Measurements from ENCODE around the gene C5AR2. TPM values are rescaled to one million over a fixed set of nuclear protein-coding genes. Genes with fewer than 3 reads are reported as not detected.
"Not testable (repeated sequence)": the region's sequence is repeated elsewhere in the genome, so short reads cannot be mapped to it uniquely, and the experiment has no call there.

The C5AR2 gene
- polyA plus RNA-seq, 4 donors, result 0.20 to 0.64 (median 0.34) TPM

DNA sequence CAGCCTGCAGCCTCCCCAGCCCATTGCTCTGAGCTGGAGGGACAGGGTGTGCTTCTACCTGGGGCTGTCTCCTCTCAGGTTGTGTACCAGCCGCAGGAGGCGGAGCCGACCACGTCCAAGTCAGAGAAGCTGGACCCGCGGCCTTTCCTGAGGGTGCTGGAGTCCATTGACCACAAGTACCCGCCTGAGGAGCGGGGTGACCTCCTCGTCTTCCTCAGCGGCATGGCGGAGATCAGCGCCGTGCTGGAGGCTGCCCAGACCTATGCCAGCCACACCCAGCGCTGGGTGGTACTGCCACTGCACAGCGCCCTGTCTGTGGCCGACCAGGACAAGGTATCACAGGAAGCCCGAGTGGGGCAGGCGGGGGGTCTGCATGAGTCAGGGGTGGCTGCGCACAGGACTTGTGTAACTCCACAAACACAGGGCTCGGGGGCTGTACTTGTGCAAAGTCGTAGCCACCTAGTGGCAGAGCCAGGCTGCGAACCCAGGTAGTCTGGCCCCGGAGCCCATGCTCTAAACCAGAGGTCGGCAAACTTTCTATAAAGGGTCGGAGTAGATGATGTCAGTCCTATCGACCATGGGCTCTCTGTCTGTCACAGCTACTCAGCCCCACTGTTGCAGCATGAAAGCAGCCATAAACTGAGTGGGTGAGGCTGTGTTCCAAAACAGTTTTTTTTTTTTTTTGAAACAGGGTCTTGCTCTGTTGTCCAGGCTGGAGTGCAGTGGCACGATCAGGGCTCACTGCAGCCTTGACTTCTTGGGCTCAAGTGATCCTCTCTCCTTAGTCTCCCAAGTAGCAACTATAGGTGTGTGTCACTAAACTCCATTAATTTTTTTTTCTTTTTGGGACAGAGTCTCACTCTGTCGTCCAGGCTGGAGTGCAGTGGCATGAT is 26.1 kb downstream of the C5AR2 start:
- no peak for DNase-seq (ENCODE audit: low read depth in 4 of 4, low spot score in 3 of 4)

DNA sequence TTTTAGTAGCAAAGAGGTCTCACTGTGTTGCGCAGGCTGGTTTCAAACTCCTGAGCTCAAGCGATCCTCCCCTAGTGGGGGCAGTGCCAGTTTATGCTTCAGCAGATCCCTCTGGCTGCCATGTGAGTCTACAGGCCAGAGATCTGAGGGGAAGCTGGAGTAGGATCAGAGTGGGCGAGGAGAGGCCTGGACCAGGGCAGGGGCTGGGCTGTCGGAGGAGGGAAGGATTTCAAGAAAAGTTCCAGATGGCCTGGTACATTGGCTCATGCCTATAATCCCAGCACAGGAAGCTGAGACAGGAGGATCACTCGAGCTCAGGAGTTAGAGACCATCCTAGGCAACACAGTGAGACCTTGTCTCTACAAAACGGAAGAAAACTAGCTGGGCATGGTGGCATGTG is 27.0 kb downstream of the C5AR2 start:
- no peak for DNase-seq (ENCODE audit: low read depth in 4 of 4, low spot score in 3 of 4)

DNA sequence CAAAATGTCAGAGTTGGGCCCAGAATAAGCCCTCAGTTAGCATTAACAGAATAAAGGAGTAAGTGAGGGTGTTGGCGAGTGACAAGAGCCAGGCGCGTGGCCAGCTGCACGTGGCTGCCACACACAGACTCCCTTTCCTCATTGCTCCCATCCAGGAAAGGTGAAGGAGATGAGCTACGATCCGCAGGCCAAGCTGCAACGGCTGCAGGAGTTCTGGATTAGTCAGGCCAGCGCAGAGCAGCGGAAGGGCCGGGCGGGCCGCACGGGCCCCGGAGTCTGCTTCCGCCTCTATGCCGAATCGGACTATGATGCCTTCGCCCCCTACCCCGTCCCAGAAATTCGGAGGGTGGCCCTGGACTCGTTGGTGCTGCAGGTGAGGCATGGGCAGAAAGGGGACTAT is 30.3 kb downstream of the C5AR2 start:
- DNase-seq (ENCODE audit: low read depth in 4 of 4, low spot score in 3 of 4), result no peak

DNA sequence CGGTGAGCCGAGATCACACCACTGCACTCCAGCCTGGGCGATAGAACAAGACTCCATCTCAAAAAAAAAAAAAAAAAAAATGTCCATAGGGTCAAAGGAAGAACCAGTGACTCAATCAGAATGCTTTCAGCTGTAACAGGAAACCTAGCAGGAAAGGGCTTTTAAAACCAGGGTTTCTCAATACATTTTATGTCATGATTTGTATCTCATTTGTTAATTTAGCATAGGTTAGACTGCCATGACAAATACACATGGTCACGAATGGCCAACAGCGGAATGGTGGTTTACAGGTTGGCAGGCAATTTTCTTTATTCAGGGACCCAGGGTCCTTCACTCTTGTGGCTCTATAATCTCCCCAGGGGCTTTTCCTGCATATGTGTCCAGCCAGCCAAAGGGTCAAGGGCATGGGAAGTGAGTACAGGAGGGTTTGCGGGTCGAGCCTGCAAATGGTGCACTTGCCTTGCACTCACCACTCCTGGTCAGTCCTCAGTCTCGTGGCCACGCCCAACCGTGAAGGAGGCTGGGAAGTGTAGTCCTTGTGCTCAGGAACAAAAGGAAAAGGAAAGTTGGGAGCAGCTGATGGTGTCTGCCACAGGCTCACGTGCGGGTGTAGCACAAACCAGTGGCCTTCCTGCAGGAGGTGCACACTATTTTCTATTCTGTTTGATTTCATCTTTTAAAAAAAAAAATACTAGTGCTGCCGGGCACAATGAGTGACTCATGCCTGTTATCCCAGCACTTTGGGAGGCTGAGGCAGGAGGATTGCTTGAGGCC is 32.0 kb downstream of the C5AR2 start:
- no peak for DNase-seq (ENCODE audit: low read depth in 4 of 4, low spot score in 3 of 4)

DNA sequence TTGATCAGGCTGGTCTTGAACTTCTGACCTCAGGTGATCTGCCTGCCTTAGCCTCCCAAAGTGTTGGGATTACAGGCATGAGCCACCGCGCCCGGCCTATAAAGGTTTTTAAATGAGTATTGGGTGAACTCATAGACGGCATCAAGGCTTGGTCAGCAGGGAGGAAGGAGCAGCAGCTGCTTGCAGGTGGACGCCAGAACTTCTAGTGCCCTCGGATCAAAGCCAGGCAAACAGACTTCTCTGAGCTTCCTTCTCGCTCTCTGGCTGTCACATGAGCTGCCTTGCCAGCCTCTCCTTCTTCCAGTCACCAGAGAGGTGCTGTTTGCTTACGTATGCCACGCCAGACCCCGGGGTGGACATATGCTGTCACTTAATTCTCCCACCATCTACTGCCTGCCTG is 33.5 kb downstream of the C5AR2 start:
- not testable (repeated sequence) for DNase-seq (ENCODE audit: low read depth in 4 of 4, low spot score in 3 of 4)

DNA sequence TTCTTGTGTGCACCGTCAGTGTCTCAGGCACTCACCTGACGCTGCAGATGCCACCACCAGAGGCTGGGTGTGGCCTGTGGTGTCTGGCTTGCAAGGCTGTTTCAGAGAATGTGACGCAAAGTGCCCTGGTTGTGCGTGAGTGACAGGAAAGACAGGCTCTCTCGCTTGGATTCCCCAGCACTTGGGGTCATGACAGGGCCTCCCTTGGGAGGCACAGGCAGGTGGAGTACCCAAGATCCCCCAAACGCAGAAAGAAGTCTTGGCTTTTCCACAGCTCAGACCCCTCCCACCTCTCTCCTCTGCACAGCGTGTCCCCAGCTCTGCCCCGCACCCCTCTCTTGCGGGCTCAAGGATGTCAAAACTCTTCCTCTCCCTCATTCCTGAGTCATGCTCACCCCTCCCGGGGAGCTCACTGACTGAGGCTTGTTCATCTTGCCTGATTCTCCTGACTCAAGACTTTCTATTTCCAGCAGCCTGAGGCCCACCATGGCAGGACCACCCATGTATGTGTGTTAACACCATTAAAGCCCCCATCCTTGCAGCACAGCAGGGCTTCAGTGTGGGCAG is 38.2 kb downstream of the C5AR2 start:
- DNase-seq (ENCODE audit: low read depth in 4 of 4, low spot score in 3 of 4), result no peak

DNA sequence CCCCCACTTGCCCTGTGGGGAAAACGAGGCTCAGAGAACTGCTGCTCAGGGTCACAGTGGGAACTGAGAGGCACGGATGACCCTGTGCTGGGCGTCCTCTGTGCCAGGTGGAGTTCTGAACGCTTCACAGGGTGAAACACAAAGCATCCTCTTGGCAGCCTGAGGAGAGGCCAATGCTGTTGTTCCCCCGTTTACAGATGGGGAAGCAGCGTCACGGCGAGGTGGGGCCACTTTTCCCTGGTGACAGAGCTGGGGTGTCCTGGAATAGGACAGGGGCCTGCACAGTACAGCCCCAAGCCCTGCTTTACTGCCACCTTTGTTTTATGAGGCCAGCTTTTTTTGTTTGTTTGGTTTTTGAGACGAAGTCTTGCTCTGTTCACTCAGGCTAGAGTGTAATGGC is 39.3 kb downstream of the C5AR2 start:
- DNase-seq (ENCODE audit: low read depth in 4 of 4, low spot score in 3 of 4), result no peak

DNA sequence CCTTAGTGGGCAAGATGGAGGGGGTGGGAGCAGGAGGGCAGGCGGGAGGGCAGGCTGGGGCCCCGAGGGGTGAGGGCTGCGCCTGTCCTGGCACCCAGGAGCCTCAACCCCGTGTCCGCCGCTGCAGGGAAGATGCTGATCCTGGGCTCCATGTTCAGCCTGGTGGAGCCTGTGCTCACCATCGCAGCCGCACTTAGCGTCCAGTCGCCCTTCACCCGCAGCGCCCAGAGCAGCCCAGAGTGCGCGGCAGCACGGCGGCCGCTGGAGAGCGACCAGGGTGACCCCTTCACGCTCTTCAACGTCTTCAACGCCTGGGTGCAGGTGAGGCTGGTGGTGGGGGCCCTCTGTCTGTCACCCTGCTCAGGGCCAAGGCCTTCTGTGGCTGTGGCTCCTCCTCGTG is 40.6 kb downstream of the C5AR2 start:
- no peak for DNase-seq (ENCODE audit: low read depth in 4 of 4, low spot score in 3 of 4)

DNA sequence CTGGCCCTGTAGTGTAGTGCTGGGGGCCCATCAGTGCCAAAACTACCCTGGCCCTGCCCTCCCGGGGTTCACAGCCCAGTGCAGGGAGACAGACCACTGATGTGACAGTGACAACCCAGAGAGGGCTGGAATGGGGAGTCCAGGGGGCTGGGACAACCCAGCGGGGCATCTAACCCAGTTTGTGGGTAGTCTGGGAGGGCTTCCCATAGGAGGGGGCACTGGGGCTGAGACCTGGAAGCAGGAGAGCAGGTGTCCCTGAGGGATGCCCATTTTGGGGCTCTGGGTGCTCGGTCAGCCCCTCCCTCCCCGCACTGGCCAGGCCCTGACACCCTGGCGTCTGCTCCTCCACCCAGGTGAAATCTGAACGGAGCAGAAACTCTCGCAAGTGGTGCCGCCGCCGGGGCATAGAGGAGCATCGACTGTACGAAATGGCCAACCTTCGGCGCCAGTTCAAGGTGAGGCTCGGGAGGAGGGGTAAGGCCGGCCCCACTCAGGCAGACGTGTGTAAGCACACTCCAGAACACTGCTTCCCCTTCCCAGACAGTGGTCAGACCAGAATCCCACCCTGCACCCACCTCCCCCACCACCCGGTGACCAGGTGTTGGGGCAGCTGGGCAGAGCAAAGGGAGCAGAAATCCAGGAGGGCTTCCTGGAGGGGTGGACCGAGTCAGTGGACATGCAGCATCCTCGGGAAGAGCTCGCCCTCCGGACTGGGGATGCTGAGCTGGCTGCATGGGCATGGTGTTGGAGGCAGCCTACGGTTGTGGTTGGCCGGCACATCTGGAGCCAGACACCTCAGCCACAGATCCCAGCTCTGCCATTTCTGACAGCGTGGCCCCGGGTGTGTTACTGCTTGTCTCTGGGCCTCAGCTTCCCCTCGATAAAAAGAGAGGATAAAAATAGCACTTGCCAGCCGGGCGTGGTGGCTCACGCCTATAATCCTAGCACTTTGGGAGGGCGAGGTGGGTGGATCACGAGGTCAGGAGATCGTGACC is 41.6 kb downstream of the C5AR2 start:
- no peak for DNase-seq (ENCODE audit: low read depth in 4 of 4, low spot score in 3 of 4)

DNA sequence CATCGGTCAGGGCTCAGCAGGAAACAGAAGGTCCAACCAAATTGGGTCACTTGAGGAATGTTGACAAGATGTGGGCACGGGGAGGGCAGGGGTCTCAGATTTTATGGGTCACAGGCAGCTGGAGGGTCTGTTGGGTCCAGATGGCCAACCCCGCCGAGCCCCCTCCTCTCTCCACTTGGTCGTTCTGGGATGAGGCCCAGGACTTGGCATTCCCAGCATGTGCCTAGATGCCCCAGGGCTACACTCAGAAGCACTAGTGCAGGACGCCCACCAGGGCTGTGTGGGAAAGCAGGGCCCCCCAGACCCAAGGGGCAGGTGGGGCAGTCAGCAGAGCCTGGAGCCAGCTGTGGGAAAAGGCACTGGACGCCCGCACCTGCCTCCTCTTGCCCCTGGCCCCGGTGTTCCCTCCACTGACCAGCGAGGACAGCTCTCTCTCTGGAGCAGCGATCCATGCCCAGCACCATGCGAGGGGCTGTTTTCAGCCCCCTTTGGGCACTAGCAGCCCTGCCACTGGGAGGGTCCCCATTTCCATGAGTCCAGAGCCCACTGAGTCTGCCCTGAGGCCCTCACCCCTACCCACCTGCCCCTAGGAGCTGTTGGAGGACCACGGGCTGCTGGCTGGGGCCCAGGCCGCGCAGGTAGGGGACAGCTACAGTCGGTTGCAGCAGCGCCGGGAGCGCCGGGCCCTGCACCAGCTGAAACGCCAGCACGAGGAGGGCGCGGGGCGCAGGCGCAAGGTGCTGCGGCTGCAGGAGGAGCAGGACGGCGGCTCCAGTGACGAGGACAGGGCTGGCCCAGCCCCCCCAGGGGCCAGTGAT is 43.1 kb downstream of the C5AR2 start:
- DNase-seq (ENCODE audit: low read depth in 4 of 4, low spot score in 3 of 4), result no peak

DNA sequence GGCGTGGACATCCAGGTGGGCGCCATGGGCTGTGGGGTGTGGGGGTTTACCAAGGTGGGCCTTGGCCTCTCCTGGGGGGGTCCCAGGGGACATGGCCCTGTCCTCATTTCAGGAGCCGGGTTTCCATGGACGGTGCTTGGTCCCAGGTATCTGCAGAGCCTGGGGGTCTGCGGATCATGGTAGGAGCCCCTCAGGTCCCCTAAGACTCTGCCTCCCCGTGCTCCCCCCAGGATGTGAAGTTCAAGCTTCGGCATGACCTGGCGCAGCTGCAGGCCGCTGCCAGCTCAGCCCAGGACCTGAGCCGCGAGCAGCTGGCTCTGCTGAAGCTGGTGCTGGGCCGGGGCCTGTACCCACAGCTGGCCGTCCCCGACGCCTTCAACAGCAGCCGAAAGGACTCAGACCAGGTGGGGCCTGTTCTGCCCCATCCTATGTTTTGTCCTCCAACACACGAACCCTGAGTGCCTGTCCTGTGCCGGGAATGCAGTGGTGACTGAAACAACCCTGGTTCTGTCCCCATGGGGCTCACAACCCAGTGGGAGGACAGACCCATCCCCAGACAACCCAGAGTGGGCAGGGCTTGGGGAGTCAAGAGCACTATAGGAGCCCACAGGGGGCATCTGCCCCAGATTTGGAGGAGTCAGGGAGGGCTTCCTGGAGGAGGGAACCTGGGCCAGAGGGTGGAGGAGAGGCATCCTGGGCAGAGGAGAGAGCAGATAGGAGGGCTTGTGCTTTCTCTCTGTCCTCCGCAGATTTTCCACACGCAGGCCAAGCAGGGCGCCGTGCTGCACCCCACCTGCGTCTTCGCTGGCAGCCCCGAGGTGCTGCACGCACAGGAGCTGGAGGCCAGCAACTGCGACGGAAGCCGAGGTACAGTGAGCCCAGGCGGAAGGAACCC is 44.0 kb downstream of the C5AR2 start:
- no peak for DNase-seq (ENCODE audit: low read depth in 4 of 4, low spot score in 3 of 4)

DNA sequence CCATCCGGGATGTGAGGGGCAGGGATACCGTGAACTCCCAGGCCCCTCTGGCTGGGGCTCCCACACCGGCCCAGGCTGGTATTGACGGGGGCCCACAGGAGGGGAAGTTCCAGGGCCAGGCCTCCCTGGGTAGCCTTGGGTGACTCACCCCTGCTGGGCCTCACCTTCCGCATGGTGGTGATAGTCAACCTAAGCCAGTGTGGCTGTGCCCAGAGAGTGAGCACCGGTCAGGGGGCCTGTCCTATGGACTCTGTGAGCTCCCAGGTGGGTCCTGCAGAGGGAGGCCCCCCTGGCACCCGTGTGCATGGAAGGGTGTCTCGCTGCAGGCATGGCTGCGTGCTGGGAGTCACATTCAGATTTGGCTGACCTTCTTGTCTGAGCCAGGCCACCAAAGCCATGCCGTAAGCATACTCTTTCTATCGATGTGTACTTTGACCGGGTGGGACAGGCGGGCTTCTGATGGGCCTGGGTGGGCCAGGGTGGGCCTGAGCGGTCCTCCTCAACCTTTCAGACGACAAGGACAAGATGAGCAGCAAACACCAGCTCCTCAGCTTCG is 44.7 kb downstream of the C5AR2 start:
- DNase-seq (ENCODE audit: low read depth in 4 of 4, low spot score in 3 of 4), result no peak

DNA sequence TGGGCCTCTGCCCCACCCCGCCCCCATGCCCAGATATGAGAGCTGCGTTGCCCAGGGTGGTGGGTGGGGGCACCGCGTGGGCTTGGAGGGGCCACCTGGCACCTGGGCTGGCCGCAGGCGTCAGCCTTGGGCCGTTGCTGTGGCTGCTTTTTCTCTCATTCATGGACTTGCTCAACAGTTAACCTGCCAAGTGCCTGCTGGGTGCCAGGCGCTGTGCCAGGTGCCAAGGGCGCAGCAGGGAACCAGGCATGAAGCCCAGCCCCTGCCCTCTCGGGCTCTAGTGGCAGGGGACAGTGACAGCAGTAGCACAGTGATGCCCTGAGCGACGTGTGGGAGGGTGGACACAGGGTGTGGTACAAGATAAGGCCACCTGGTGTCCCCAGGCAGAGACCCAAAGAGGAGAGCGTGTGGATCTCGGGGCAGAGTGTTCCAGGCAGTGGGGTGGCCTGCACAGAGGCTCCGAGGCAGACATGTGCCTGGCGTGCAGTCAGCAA is 45.3 kb downstream of the C5AR2 start:
- no peak for DNase-seq (ENCODE audit: low read depth in 4 of 4, low spot score in 3 of 4)

DNA sequence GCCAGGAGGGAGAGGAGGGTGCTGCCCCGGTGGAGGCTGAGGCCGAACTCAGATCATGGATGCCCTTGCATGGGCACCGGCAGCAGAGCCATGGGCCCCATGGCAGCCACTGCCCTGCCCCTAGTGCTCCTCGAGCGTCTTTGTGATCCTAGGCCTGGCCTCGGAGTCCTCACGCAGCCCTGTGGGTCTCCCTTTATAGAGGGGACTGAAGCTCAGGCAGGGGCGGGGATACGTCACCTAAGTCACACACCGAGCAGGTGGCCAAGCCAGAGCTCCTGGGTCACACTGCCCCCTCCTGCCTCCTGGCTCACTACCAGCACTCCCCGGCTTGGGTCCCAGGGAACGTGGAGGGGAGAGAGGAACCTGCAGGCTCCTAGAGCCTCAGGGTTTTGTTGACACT is 45.8 kb downstream of the C5AR2 start:
- no peak for DNase-seq (ENCODE audit: low read depth in 4 of 4, low spot score in 3 of 4)

DNA sequence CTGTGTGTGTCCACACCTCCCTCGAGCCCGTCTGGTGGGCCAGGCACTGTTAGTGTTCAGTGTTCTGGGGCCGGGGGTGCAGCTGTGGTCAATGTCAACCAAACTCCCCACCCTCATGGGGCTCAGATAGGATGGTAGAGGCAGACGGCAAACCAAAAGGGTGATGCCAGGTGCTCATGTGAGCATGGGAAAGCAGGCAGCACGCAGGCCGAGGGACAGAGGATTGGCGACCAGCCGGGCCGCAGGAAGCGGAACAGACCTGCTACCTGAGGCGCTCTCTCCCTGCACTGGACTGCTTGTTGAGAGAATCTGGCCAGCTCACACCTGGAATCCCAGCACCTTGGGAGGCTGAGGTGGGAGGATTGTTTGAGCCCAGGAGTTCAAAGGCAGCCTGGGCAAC is 46.3 kb downstream of the C5AR2 start:
- DNase-seq (ENCODE audit: low read depth in 4 of 4, low spot score in 3 of 4), result no peak

DNA sequence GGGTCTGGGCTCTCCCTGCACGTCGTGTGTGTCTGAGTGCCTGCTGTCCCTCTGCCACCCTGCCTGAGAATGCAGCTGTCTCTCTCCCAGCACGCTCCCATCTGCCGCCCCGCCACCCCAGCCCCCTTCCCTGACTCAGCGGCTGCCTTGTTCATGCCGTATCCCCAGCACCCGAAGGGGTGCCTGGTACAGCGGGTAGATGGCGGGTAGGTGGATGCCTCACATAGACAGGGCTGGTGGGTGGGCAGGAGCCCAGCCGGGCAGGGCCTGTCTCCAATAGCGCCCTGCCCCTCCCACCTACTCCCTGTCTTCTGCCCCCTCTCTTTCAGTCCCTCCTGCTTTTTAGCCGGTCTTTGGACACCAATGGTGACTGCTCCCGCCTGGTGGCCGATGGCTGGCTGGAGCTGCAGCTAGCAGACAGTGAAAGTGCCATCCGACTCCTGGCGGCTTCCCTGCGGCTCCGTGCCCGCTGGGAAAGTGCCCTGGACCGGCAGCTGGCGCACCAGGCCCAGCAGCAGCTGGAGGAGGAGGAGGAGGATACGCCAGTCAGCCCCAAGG is 47.5 kb downstream of the C5AR2 start:
- no peak for DNase-seq (ENCODE audit: low read depth in 4 of 4, low spot score in 3 of 4)

DNA sequence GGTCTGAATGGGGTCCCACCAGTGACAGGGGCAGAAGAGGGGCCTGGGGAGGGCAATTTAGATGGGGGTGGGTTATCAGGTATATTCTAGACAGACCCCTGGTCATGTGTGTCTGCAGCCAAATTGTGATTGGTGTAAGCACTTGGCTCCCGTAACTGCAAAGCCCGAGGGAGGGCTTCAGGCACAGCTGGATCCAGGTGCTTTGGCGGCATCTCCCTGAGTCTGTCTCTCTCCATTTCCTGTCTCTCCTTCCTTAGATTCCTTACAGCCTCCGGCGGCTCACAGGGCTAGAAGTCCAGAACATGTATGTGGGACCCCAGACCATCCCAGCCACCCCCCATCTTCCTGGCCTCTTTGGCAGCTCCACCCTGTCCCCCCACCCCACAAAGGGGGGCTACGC is 48.6 kb downstream of the C5AR2 start:
- no peak for DNase-seq (ENCODE audit: low read depth in 4 of 4, low spot score in 3 of 4)

DNA sequence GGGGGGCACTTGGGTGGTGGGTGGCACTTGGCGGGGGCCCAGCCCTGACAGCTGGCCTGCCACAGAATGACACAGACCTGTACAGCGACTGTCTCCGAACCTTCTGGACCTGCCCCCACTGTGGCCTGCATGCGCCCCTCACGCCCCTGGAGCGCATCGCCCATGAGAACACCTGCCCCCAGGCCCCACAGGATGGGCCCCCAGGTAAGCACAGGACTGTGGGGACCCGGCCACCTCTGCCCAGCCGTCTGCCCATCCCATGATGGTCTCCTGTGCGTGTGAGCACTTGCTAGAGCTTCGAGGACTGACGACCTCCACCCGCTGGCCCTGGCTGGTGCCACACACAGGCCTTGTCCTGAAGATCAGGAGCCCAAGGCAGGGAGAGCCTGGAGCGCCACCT is 49.1 kb downstream of the C5AR2 start:
- DNase-seq (ENCODE audit: low read depth in 4 of 4, low spot score in 3 of 4), result no peak
